SK-N-MC (cell line): ENCODE data around the gene NOS1AP.
"Not testable (repeated sequence)": the region's sequence is repeated elsewhere in the genome, so short reads cannot be mapped to it uniquely, and the experiment has no call there.

Source experiments
- DNase-seq: peaks from one replicate; pipeline ENCODE4 v3.0.0-alpha.2; 2011; ENCODE audit warnings: low read depth, low spot score
- H3K27ac ChIP-seq: fragments of 200-600 bp; sonication (generic); 2 replicates; pipeline ENCODE4 v1.5.1; 2016; ENCODE audit warnings: mixed run types
- H3K36me3 ChIP-seq: fragments of 200-600 bp; sonication (generic); 2 replicates; pipeline ENCODE4 v1.6.1; 2017; ENCODE audit warnings: antibody characterized with exemption, low read length, mixed read lengths; ENCODE audit not compliant: insufficient read depth
- H3K4me3 ChIP-seq: fragments of 200-600 bp; sonication (generic); 2 replicates; pipeline ENCODE4 v1.5.1; 2016
- H3K9ac ChIP-seq: fragments of 200-600 bp; sonication (generic); 2 replicates; pipeline ENCODE4 v1.8.0; 2017; ENCODE audit warnings: mixed run types, mixed read lengths; ENCODE audit not compliant: insufficient read length
- H3K9me3 ChIP-seq: fragments of 200-600 bp; sonication (generic); 2 replicates; pipeline ENCODE4 v1.6.1; 2017; ENCODE audit warnings: low read depth, mild to moderate bottlenecking, antibody characterized with exemption, low read length, moderate library complexity, mixed read lengths
- EZH2 ChIP-seq: fragments of 200-600 bp; sonication (generic); IDR thresholded peaks from one replicate; pipeline ENCODE4 v1.6.1; 2017; ENCODE audit warnings: antibody characterized with exemption
- FOXP2 ChIP-seq: optimal IDR thresholded peaks from 2 replicates; pipeline ENCODE3; 2011; ENCODE audit warnings: mild to moderate bottlenecking, moderate library complexity; ENCODE audit not compliant: insufficient read depth; ENCODE audit errors: extremely low read length, control extremely low read depth
- POLR2AphosphoS5 ChIP-seq: IDR thresholded peaks from 2 replicates; pipeline ENCODE4 v1.6.1; 2012; ENCODE audit warnings: mild to moderate bottlenecking, low read depth, low read length, borderline replicate concordance

The NOS1AP gene

DNA sequence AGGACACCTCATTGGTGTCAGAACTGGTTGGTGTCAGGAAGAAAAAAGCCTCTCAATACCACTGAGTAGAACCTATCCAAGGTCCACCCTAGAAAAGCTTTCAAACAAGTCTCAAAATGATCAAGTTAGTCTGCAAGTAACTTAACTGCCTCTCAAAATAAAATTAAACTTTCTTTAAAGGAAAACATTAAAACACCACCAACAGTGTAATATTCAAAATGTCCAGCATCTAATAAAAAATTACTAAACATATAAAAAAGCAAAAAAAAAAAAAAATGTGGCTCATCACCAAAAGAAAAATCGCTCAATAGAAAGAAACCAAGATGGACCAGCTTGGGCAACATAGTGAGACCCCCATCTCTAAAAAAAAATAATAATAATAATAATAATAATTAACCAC, 27.1 kb upstream of the NOS1AP start:
- Histone ChIP-seq H3K9me3 (no peaks in the 10 kb centered on the region), H3K27ac (no peak overlapping the region), H3K36me3 (no peaks in the 10 kb centered on the region), H3K4me3 (no peak overlapping the region), H3K9ac (no peak overlapping the region)
- TF ChIP-seq EZH2 (no peak), POLR2AphosphoS5 (no peak), FOXP2 (no peak)
- DNase-seq = no peak

DNA sequence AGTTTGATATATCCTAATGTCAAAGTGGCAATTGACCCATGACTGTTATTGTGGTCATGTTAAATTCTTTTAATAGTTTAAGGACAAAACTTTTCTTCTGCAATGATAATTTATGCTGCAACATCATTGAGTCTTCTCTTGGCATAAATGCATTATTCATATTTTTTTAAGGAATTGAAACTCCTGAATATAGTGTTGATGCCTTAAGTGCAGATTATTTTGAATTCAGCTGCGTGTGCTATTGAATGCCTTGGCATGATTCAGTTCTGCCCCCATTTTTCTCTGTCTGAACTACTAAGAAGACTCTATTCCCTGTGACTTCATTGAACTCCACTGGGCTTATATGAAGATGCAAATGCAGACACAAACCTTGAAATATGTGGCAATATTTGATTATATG, 22.6 kb upstream of the NOS1AP start:
- no peak overlapping the region for H3K9ac ChIP-seq
- no peaks in the 10 kb centered on the region for H3K36me3 ChIP-seq
- no peak overlapping the region for H3K4me3 ChIP-seq
- TF ChIP-seq FOXP2 = no peak
- TF ChIP-seq POLR2AphosphoS5 = no peak
- TF ChIP-seq EZH2 = no peak
- no peak for DNase-seq
- no peak overlapping the region for H3K27ac ChIP-seq
- no peaks in the 10 kb centered on the region for H3K9me3 ChIP-seq

DNA sequence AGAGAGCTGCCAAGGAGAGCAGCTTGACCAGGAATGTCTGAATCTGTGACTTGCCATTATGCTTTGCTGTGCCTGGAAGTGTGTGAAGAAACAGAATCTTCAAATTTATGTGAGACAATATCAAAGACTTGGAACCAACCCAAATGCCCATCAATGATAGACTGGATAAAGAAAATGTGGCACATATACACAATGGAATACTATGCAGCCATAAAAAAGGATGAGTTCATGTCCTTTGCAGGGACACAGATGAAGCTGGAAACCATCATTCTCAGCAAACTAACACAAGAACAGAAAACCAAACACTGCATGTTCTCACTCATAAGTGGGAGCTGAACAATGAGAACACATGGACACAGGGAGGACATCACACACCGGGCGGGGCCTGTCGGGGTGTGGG, 15.5 kb upstream of the NOS1AP start:
- H3K9me3 ChIP-seq, H3K27ac ChIP-seq, DNase-seq, H3K9ac ChIP-seq, H3K36me3 ChIP-seq, H3K4me3 ChIP-seq: not testable (repeated sequence)

DNA sequence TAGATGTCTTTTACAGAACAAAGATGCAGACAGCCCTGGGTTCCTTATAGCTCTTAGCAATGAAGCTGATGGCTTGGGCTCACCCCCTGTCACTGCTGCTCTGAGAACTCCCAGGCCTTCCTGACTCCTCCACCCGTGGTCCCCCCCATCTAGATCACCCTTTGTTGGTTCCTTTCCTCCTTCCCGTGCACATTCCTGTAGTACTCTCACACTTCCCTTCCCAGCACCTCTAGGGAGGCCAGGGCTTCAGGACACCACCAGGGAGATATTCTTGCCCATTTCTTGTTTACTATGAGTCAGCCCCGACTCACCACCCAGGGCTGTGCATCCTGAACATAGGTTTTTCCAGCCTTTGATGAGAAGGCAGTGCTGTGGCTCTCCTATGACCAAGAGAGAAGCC, 14.4 kb upstream of the NOS1AP start:
- no peak for TF ChIP-seq POLR2AphosphoS5
- no peaks in the 10 kb centered on the region for H3K9me3 ChIP-seq
- no peaks in the 10 kb centered on the region for H3K36me3 ChIP-seq
- peak overlapping the region; percentile 14 for H3K9ac ChIP-seq
- no peak overlapping the region for H3K4me3 ChIP-seq
- no peak for DNase-seq
- H3K27ac ChIP-seq = peak overlapping the region; percentile 61

DNA sequence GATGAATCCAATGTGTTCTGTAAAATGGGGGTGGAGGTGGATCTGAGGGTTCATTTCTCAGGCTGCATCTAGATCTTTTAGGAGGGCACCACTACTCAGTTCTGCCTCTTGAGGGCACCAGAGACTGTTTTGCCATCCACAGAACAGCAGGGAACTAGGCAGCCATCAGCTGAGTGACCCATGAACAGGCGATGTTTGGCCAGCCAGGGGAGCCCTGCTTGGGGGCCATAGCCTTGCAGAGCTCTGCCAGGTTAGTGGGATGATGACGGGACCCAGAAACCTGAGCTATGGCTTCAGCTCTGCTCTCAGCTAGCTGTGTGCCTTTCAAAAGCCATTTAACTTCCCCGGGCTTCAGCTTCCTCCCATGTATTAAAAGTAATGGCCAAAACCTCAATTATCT, 13.4 kb upstream of the NOS1AP start:
- TF ChIP-seq POLR2AphosphoS5 = no peak
- no peak for TF ChIP-seq FOXP2
- no peak for TF ChIP-seq EZH2
- peak; percentile 59 for DNase-seq
- H3K9ac ChIP-seq = no peak overlapping the region
- no peak overlapping the region for H3K4me3 ChIP-seq
- H3K9me3 ChIP-seq = no peaks in the 10 kb centered on the region
- H3K36me3 ChIP-seq = no peaks in the 10 kb centered on the region
- H3K27ac ChIP-seq = no peak overlapping the region

DNA sequence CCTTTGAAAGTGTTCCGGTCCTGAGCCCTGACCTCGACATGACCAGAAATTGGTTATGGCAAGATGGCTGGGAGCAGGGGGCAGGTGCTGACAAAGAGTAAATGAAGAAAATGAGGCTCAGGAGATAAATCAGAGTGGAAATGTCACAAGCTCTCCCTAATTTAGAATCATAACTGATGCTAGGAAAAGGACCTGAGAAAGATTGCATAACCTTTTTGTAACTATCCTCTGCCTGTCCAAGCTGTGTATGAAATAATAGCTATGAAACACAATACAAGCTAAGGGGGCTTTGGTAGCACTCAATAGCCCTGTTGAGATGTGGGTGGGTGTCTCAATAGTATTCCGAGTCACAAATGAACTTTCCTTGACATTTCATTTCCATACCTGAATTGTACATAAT, 12.9 kb upstream of the NOS1AP start:
- no peak for TF ChIP-seq EZH2
- no peak for TF ChIP-seq POLR2AphosphoS5
- TF ChIP-seq FOXP2 = no peak
- H3K9ac ChIP-seq = peak overlapping the region; percentile 4
- no peak for DNase-seq
- no peaks in the 10 kb centered on the region for H3K36me3 ChIP-seq
- H3K27ac ChIP-seq = peak overlapping the region; percentile 58
- H3K9me3 ChIP-seq = no peaks in the 10 kb centered on the region
- no peak overlapping the region for H3K4me3 ChIP-seq

DNA sequence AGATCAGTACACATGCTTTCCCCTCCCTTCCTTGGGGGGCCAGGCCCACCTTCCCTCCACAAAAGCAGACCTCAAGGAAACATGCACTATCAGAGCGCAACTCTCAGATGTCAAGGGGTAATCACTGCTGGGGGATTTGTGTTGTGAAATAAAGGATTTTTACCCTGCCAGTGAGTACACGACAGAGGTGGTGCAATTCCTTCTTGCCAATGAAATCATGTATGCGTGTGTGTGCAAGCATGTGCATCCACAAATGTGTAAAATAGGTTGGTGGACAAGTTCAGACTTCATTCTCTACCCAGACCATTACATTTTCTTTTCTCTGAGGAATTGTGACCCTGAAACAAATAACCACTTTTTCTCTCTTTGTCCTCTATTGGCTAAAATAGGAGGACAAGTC, 9.8 kb upstream of the NOS1AP start:
- no peak overlapping the region for H3K27ac ChIP-seq
- H3K9ac ChIP-seq = no peak overlapping the region
- TF ChIP-seq POLR2AphosphoS5 (no peak), EZH2 (no peak), FOXP2 (no peak)
- no peaks in the 10 kb centered on the region for H3K36me3 ChIP-seq
- no peaks in the 10 kb centered on the region for H3K9me3 ChIP-seq
- H3K4me3 ChIP-seq = no peak overlapping the region
- DNase-seq = no peak

DNA sequence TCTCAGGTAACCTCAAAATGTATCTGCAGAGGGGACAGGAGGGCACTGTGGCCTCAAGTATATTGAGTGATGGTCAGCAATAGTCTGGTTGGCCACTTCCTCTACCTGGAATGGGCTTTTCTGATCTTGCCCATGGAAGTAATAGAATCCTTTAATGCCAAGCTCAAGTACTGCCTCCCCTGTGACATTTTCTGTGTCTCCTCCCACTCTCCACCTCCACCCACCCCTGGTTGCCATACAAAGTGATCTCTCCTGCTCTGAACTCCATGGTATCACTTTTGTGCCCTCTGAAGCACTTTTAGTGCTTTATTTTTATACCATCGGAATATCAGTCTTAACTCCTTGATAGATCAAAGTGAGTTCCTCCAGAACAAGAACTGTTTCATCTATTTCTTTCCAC, 9.2 kb upstream of the NOS1AP start:
- Histone ChIP-seq H3K36me3 (no peaks in the 10 kb centered on the region), H3K27ac (0 out of 2 replicates have a peak overlapping the region, but pooled peaks have one; percentile 42), H3K9me3 (no peaks in the 10 kb centered on the region), H3K4me3 (no peak overlapping the region), H3K9ac (no peak overlapping the region)
- TF ChIP-seq FOXP2 = no peak
- TF ChIP-seq EZH2 = no peak
- TF ChIP-seq POLR2AphosphoS5 = no peak
- DNase-seq = no peak

DNA sequence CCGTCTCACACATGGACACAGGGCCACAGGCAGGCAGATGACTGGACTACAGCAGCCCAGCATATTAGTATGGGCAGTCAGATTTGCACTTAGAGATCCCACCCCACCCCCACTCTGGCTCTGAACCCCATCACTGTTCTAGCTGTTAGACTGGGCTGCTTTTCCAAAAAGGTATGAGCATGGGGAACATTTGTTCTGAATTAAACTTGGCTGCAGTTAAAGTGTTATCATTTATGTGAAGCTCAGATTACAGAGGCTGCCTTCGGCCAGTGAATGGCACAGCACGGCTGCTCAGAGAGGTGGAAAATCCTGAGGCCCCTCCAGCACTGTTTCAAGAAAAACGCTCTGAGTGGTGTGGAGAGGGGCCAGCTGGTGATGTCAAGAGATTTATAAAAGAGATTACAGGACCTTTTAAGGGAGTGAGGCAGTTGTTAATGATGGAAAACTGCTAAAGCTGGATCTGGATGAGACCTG, 6.9 kb upstream of the NOS1AP start:
- TF ChIP-seq EZH2 (no peak), FOXP2 (no peak), POLR2AphosphoS5 (no peak)
- peak overlapping the region; percentile 35 for H3K4me3 ChIP-seq
- H3K9me3 ChIP-seq = no peaks in the 10 kb centered on the region
- H3K36me3 ChIP-seq = no peaks in the 10 kb centered on the region
- peak overlapping the region; percentile 58 for H3K9ac ChIP-seq
- H3K27ac ChIP-seq = peak overlapping the region; percentile 79
- no peak for DNase-seq

DNA sequence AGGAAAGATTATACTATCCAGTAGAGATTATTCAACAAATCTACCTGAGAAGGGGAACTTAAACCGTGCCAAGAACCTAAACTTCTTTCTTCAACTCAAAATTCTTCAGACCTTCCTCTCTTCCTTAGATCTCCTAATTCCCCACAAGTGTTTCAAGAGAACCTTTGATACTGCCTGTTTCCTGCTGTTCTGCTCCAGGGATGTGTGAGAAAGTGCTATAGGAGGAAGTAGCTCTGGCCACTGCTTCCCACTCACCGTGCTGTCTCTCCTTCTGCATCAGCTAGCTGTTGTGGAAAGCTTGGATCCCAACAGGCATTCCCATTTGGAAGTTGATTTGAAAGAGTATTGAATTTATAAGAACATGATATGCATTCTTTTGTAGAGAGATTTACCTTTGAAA, 4.5 kb upstream of the NOS1AP start:
- Histone ChIP-seq H3K9me3 (no peaks in the 10 kb centered on the region), H3K4me3 (no peak overlapping the region), H3K36me3 (no peaks in the 10 kb centered on the region), H3K27ac (peak overlapping the region; percentile 72), H3K9ac (no peak overlapping the region)
- no peak for TF ChIP-seq EZH2
- no peak for TF ChIP-seq POLR2AphosphoS5
- no peak for TF ChIP-seq FOXP2
- DNase-seq = no peak

DNA sequence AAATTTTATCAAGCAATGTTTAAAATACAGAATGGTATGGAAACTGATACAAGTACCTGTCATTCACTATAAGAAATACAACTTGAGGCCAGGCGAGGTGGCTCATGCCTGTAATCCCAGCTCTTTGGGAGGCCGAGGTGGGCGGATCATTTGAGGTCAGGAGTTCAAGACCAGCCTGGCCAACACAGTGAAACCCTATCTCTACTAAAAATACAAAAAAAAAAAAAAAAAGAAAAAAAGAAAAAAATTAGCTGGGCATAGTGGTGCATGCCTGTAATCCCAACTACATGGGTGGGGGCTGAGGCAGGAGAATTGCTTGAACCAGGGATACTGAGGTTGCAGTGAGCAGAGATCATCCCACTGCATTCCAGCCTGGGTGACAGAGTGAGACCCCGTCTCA, 2.7 kb upstream of the NOS1AP start:
- not testable (repeated sequence) for H3K9ac ChIP-seq, H3K36me3 ChIP-seq, DNase-seq, H3K9me3 ChIP-seq, H3K27ac ChIP-seq, H3K4me3 ChIP-seq
